ENCODE results near the gene UCP2.

The UCP2 gene

GRCh38 chr11:74004759-74005615 is 22.3 kb upstream of the UCP2 start:
- no peak for TF ChIP-seq CTCF (IDR thresholded peaks at IDR 0.05)
- H3K9me3 ChIP-seq = no peaks in the 10 kb centered on the region
- intact Hi-C loops (cut with DNase I; ENCODE audit: low total_unique reads) = no loop called here
- H3K4me3 ChIP-seq = no peak overlapping the region
- H3K27me3 ChIP-seq = no peaks in the 10 kb centered on the region
- peaks cover 14 to 50% (median 15%) of the 10 kb centered on the region in 3 donors for H3K36me3 ChIP-seq
- H3K4me1 ChIP-seq = no peaks in the 10 kb centered on the region
- H3K27ac ChIP-seq = no peak overlapping the region
- DNase-seq = peak in 1 of 2 donors; percentile 20

- H3K27me3 ChIP-seq = no peaks in the 10 kb centered on the region
Measured at GRCh38 chr11:74004046-74004695, 21.5 kb upstream of the UCP2 start.

GRCh38 chr11:74002832-74003231 is 20.2 kb upstream of the UCP2 start:
- H3K4me3 ChIP-seq = no peak overlapping the region
- TF ChIP-seq CTCF (IDR thresholded peaks at IDR 0.05) = no peak
- peaks cover 14 to 43% (median 15%) of the 10 kb centered on the region in 3 donors for H3K36me3 ChIP-seq
- H3K9me3 ChIP-seq = no peaks in the 10 kb centered on the region
- H3K27ac ChIP-seq = no peak overlapping the region
- H3K4me1 ChIP-seq = no peaks in the 10 kb centered on the region
- H3K27me3 ChIP-seq = no peaks in the 10 kb centered on the region
- no peak for DNase-seq
- intact Hi-C loops (cut with DNase I; ENCODE audit: low total_unique reads) = no loop called here

More at GRCh38 chr11:74004046-74004695, 21.5 kb upstream of the UCP2 start:
- intact Hi-C loops (cut with DNase I; ENCODE audit: low total_unique reads) = no loop called here
- Histone ChIP-seq H3K36me3 (peaks cover 14 to 50% (median 15%) of the 10 kb centered on the region in 3 donors), H3K4me3 (no peak overlapping the region), H3K9me3 (no peaks in the 10 kb centered on the region), H3K4me1 (no peaks in the 10 kb centered on the region), H3K27ac (no peak overlapping the region)
- no peak for TF ChIP-seq CTCF (IDR thresholded peaks at IDR 0.05)
- DNase-seq = no peak

- TF ChIP-seq CTCF (IDR thresholded peaks at IDR 0.05) = no peak
- intact Hi-C loops (cut with DNase I; ENCODE audit: low total_unique reads) = no loop called here
- H3K27me3 ChIP-seq = no peaks in the 10 kb centered on the region
- H3K9me3 ChIP-seq = no peaks in the 10 kb centered on the region
- no peaks in the 10 kb centered on the region for H3K4me1 ChIP-seq
- H3K36me3 ChIP-seq = peaks cover 14 to 43% (median 15%) of the 10 kb centered on the region in 3 donors
- no peak overlapping the region for H3K27ac ChIP-seq
- no peak overlapping the region for H3K4me3 ChIP-seq
- DNase-seq = peak in 1 of 2 donors; percentile 33
Measured at GRCh38 chr11:74001822-74002286, 19.2 kb upstream of the UCP2 start.

GRCh38 chr11:74000307-74001133 is 17.9 kb upstream of the UCP2 start:
- H3K36me3 ChIP-seq = peaks cover 14 to 35% (median 15%) of the 10 kb centered on the region in 3 donors
- no peak overlapping the region for H3K27ac ChIP-seq
- TF ChIP-seq CTCF (IDR thresholded peaks at IDR 0.05) = no peak
- no peaks in the 10 kb centered on the region for H3K27me3 ChIP-seq
- no peak overlapping the region for H3K4me3 ChIP-seq
- no peaks in the 10 kb centered on the region for H3K9me3 ChIP-seq
- no peaks in the 10 kb centered on the region for H3K4me1 ChIP-seq
- DNase-seq = peak in 1 of 2 donors; percentile 27
- intact Hi-C loops (cut with DNase I; ENCODE audit: low total_unique reads) = no loop called here

Measured in tibial artery (tissue), 4 donors.